Upper lobe of left lung (tissue), 6 donors: ENCODE measurements around the gene TMBIM6. TPM values are rescaled to one million over a fixed set of nuclear protein-coding genes. Genes with fewer than 3 reads are reported as not detected.

Experiments
- ATAC-seq, 2 donors: fragments of 200-7000 bp; cut with Tn5 transposase; one replicate each; pipeline ENCODE4 v1.9.1; 2022; ENCODE audit warnings: mild to moderate bottlenecking in 2 of 2, moderate library complexity in 2 of 2; ENCODE audit not compliant: low FRiP score in 2 of 2
- DNase-seq, 2 donors: peaks; one replicate each; pipeline ENCODE4 v3.0.0-alpha.2; 2019 to 2020
- H3K27ac ChIP-seq, 4 donors: fragments of 200-600 bp; sonication (generic); one replicate each; pipeline ENCODE4 v1.5.1; 2016 to 2019
- H3K27me3 ChIP-seq, 4 donors: fragments of 200-600 bp; sonication (generic); one replicate each; pipeline ENCODE4 v1.5.1; 2017 to 2019
- H3K36me3 ChIP-seq, 4 donors: fragments of 200-600 bp; sonication (generic); one replicate each; pipeline ENCODE4 v1.5.1; 2016 to 2019
- H3K4me1 ChIP-seq, 4 donors: fragments of 200-600 bp; sonication (generic); one replicate each; pipeline ENCODE4 v1.5.1; 2018 to 2019
- H3K4me3 ChIP-seq, 4 donors: fragments of 200-600 bp; sonication (generic); one replicate each; pipeline ENCODE4 v1.5.1; 2017 to 2019; ENCODE audit warnings: mild to moderate bottlenecking in 2 of 4, moderate library complexity in 1 of 4
- H3K9me3 ChIP-seq, 4 donors: fragments of 200-600 bp; sonication (generic); one replicate each; pipeline ENCODE4 v1.5.1; 2018 to 2019
- EP300 ChIP-seq, 4 donors: sonication (generic); formaldehyde crosslinking; IDR thresholded peaks; one replicate each; pipeline ENCODE4 v1.5.1; 2017; ENCODE audit warnings: antibody characterized with exemption in 4 of 4, control low read depth in 2 of 4
- POLR2A ChIP-seq, 4 donors: fragments of 450-650 bp; IDR thresholded peaks; one replicate each; pipeline ENCODE4 v1.5.1; 2016 to 2017; ENCODE audit warnings: antibody characterized with exemption in 4 of 4, mild to moderate bottlenecking in 2 of 4
- POLR2AphosphoS5 ChIP-seq, 2 donors: sonication (generic); formaldehyde crosslinking; IDR thresholded peaks; one replicate each; pipeline ENCODE4 v1.5.1; 2017; ENCODE audit warnings: antibody characterized with exemption in 2 of 2
- WGBS, 2 donors: methylation state at CpG; one replicate each; pipeline ENCODE4 v1.1.5; 2017 to 2018; 5-methylcytosine and 5-hydroxymethylcytosine counted together
- total RNA-seq, 6 donors: library from RNA; depleted of rRNA in 4 of 6; stranded (reverse); fragments of >200 nt in 4 of 6; gene quantifications; one replicate each; pipeline versions ENCODE4 v1.1.0 to v1.2.1, GENCODE V29; 2016 to 2021
- TF ChIP-seq, protein P1 (sequence below), 6 experiments: fragments of 450-650 bp in 4 of 6; fragments of 200-600 bp in 2 of 6; sonication (generic) in 2 of 6; IDR thresholded peaks; one replicate each; pipeline ENCODE4 v1.5.1; 2016 to 2019; ENCODE audit warnings: antibody characterized with exemption in 6 of 6
- donor health status: DM: no; HTN: no; CAD: no; lungs with moderate emphysema.
- donor health status: DM: no; HTN: yes; CAD: no; lungs with severe emphysema.

The TMBIM6 gene
- total RNA-seq, 6 donors from 2014 or later: 185 to 831 (median 594) TPM

DNA sequence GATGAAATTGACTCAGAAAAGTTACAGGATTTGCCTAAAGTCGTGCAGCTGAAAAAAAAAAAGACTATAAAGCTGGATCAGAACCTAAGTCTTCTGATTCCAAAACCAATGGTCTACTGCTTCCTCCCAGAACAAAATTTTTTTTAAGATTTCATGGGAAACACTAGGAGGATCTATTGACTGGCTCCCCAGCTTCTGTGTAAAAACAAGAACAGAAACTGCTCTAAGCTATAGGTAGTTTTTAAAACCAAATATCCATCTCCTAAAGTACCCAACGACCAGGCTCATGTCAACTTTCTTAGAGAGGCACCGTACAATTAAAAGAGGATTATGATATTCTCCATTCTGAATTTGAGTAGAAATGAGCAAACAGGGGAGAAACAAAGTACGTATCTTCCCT is 43.5 kb upstream of the TMBIM6 start:
- no peaks in the 10 kb centered on the region for H3K27me3 ChIP-seq
- no peak for DNase-seq
- H3K4me3 ChIP-seq: no peak overlapping the region
- H3K36me3 ChIP-seq: no peaks in the 10 kb centered on the region
- TF ChIP-seq, protein P1, sequence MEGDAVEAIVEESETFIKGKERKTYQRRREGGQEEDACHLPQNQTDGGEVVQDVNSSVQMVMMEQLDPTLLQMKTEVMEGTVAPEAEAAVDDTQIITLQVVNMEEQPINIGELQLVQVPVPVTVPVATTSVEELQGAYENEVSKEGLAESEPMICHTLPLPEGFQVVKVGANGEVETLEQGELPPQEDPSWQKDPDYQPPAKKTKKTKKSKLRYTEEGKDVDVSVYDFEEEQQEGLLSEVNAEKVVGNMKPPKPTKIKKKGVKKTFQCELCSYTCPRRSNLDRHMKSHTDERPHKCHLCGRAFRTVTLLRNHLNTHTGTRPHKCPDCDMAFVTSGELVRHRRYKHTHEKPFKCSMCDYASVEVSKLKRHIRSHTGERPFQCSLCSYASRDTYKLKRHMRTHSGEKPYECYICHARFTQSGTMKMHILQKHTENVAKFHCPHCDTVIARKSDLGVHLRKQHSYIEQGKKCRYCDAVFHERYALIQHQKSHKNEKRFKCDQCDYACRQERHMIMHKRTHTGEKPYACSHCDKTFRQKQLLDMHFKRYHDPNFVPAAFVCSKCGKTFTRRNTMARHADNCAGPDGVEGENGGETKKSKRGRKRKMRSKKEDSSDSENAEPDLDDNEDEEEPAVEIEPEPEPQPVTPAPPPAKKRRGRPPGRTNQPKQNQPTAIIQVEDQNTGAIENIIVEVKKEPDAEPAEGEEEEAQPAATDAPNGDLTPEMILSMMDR (IDR thresholded peaks at IDR 0.05): no peak
- TF ChIP-seq POLR2AphosphoS5 (IDR thresholded peaks at IDR 0.05) (no peak), EP300 (IDR thresholded peaks at IDR 0.05) (no peak), POLR2A (IDR thresholded peaks at IDR 0.05) (no peak)
- peak overlapping the region in 3 of 4 donors; percentile 61 to 83 (median 69) for H3K27ac ChIP-seq
- whole genome bisulfite sequencing, 2 donors: 78% methylated on average over 4 of the region's 4 CpGs
- H3K9me3 ChIP-seq: no peaks in the 10 kb centered on the region
- H3K4me1 ChIP-seq: peaks cover 20 to 40% (median 37%) of the 10 kb centered on the region in 4 donors
- no peak for ATAC-seq

DNA sequence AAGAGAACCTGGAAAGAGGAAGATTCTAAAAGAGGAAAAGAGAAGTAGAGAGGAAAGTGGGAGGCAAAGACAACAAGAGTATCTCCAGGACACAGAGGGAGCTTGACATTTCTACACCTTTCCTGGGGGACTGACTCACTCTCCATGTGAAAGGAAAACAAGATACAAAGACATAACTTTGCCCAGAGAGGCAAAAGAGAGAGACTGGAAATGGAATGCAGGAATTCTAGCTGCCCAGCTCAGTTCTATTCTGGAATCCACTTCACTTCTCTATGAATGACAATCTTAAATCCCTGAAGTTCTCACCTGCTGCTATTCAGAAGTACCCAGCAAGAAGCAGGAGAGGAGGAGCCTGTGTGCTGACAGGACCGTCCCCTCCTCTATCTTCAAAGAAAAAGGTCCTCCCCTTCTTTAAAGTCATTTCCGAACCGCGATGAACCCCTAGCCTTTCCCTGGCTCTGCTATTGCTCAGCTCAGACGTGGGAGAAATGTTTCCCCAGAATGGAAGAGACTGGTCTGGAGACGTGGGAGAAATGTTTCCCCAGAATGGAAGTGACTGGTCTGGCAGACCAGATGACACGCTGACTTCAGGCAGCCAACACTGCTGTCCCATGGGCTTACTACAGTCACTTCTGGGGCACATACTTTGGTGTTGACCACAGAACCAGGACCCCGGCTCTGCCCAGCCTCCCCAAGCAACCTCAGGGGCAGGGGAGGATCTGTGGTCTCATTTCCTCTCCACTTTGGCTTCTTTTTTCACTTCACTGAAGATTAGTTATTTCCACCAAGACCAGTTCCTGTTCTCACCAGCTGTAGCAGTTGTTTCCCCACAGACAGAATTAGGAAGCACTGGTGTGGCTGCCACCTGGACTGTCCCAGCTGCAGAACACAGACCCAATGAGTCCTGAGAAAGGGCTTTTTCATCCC is 42.5 kb upstream of the TMBIM6 start:
- H3K4me3 ChIP-seq: peak overlapping the region in 2 of 4 donors; percentile 11 to 14

DNA sequence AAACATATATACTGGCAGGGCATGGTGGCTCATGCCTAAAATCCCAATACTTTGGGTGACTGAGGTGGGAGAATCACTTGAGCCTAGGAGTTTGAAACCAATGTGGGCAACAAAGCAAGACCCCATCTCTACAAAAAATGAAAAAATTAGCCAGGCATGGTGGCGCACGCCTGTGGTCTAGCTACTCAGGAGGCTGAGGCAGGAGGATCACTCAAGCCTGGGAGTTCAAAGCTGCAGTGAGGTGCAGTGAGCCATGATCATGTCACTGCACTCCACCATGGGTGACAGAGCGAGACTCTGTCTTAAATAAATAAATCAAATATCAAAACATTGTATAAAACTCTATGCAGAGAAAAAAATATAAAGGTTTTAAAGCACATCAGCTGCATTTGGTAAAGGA is 39.3 kb upstream of the TMBIM6 start:
- Histone ChIP-seq H3K27ac (peak overlapping the region in 2 of 4 donors; percentile 26 to 38), H3K36me3 (no peaks in the 10 kb centered on the region), H3K4me3 (no peak overlapping the region), H3K27me3 (no peaks in the 10 kb centered on the region), H3K4me1 (peaks cover 44 to 73% (median 53%) of the 10 kb centered on the region in 4 donors), H3K9me3 (no peaks in the 10 kb centered on the region)
- 93 to 97% methylated on average over 3 of the region's 3 CpGs for WGBS, 2 donors
- ATAC-seq (no peak), DNase-seq (no peak)
- no peak for TF ChIP-seq EP300 (IDR thresholded peaks at IDR 0.05)
- TF ChIP-seq POLR2A (IDR thresholded peaks at IDR 0.05): no peak

More for the DNA sequence above, 42.5 kb upstream of the TMBIM6 start:
- TF ChIP-seq POLR2AphosphoS5 (IDR thresholded peaks at IDR 0.05) (peak in 1 of 2 donors; percentile 25), POLR2A (IDR thresholded peaks at IDR 0.05) (no peak)
- Histone ChIP-seq H3K4me1 (peaks cover 31 to 50% (median 48%) of the 10 kb centered on the region in 4 donors), H3K36me3 (no peaks in the 10 kb centered on the region), H3K27ac (peak overlapping the region; percentile 61 to 83 (median 66)), H3K27me3 (no peaks in the 10 kb centered on the region), H3K9me3 (no peaks in the 10 kb centered on the region)
- DNase-seq (peak in 1 of 2 donors; percentile 32), ATAC-seq (peak; percentile 68 to 80)
- WGBS, 2 donors: 9 to 14% methylated on average over 6 to 8 of the region's 8 CpGs

DNA sequence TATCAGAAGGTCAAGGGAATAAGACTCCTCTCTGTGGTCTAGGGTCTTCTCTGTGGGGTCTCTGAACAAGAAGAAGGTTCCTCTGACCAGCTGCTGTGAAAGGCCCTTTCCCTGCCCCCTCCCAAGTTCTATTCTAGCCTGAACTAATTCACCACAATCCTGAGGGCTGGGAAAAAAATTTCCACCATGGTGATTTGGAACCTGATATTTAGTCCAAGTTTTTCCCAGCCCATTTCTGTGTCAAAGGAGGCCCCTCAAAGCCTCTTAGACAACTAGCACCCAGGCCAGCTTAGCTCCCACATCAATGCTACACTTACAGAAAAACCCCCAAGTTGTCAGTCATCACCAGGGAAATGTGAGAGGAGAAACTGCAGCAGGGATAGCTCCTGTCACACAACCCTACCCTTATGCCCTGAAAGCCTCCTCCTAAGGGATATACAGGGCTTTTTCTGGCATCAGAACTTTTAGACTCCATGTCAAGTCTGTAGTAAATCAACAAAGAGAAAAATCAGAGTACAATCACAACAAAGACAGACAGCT is 38.6 kb upstream of the TMBIM6 start:
- no peaks in the 10 kb centered on the region for H3K9me3 ChIP-seq
- H3K27ac ChIP-seq: peak overlapping the region in 3 of 4 donors; percentile 26 to 38 (median 28)
- H3K36me3 ChIP-seq: no peaks in the 10 kb centered on the region
- no peaks in the 10 kb centered on the region for H3K27me3 ChIP-seq
- H3K4me3 ChIP-seq: no peak overlapping the region
- TF ChIP-seq, protein P1 (IDR thresholded peaks at IDR 0.05): no peak
- TF ChIP-seq POLR2A (IDR thresholded peaks at IDR 0.05) (no peak), EP300 (IDR thresholded peaks at IDR 0.05) (no peak), POLR2AphosphoS5 (IDR thresholded peaks at IDR 0.05) (no peak)
- DNase-seq: no peak
- peaks cover 36 to 68% (median 53%) of the 10 kb centered on the region in 4 donors for H3K4me1 ChIP-seq
- ATAC-seq: no peak

DNA sequence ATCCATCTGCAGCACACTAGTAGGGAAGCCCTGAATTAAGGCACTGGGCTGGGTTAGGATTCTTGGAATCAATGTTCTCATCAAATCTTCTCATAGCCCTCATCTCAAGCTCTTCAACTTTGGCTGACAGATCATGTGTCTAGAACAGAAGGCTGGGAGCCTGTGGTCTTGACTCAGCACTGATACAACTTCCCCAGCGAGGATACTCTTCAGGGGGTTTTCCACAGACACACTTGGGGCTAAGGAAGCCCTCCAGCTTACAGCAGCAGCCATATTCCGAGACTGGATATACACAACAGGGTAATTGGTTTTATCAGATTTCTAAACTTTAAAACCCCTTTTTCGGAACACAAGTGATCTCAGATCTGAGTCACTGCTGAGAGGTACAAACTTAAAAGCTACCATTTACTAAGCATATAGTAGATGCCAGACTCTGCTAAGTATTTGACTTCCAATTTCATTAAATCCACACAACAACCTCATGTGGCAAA is 37.7 kb upstream of the TMBIM6 start:
- H3K9me3 ChIP-seq: no peaks in the 10 kb centered on the region

More for the DNA sequence above, 37.7 kb upstream of the TMBIM6 start:
- Histone ChIP-seq H3K27ac (peak overlapping the region; percentile 2 to 38 (median 33)), H3K4me3 (no peak overlapping the region), H3K4me1 (peaks cover 28 to 62% (median 46%) of the 10 kb centered on the region in 4 donors), H3K27me3 (no peaks in the 10 kb centered on the region), H3K36me3 (no peaks in the 10 kb centered on the region)
- no peak for TF ChIP-seq POLR2AphosphoS5 (IDR thresholded peaks at IDR 0.05)
- TF ChIP-seq, protein P1 (IDR thresholded peaks at IDR 0.05): no peak
- no peak for TF ChIP-seq POLR2A (IDR thresholded peaks at IDR 0.05)
- TF ChIP-seq EP300 (IDR thresholded peaks at IDR 0.05): no peak
- no peak for ATAC-seq
- WGBS, 2 donors: 55 to 72% methylated on average over 3 of the region's 3 CpGs
- peak in 1 of 2 donors; percentile 27 for DNase-seq
